ENCODE measurements around the gene RELB.
"Not testable (repeated sequence)": the region's sequence is repeated elsewhere in the genome, so short reads cannot be mapped to it uniquely, and the experiment has no call there.

The RELB gene

GRCh38 chr19:44987148-44987675, 14.1 kb upstream of the RELB start:
- ATAC-seq (no peak), DNase-seq (no peak)

- DNase-seq: no peak
- ATAC-seq: no peak
Measured at GRCh38 chr19:44988273-44988672, 13.0 kb upstream of the RELB start.

DNA sequence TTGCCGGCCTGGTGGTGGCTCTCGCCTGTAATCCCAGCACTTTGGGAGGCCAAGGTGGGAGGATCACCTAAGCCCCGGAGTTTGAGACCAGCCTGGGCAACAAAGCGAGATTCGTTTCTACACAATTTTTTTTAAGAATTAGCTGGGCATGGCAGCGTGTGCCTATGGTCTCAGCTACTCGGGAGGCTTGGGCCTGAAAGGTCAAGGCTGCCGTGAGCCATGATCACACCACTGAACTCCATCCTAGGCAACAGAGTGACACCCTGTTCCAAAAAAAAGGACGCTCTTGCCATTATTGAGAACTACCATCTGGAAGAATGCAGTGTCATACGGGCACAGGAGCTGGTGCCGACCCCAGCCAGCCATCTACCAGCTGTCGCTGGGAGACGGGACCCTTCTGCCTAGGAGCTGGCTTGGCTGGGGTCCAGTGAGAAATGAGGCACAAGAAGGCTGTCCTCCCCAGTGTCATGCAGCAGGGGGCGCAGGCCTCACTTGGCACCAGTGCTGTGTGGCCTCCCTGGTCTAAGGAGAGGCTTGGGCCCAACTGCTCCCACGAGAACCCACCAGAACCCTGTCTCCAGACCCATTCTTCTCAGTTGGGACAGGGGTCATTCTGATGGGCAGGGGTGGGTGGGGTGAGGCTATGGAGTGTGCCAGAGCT, 12.2 kb upstream of the RELB start:
- ATAC-seq: peak; percentile 63
- peak; percentile 70 for DNase-seq

- DNase-seq (no peak), ATAC-seq (no peak)
Measured at GRCh38 chr19:44990459-44990858, 10.8 kb upstream of the RELB start.

- DNase-seq: no peak
- ATAC-seq: no peak
Measured at GRCh38 chr19:44990966-44991365, 10.3 kb upstream of the RELB start.

DNA sequence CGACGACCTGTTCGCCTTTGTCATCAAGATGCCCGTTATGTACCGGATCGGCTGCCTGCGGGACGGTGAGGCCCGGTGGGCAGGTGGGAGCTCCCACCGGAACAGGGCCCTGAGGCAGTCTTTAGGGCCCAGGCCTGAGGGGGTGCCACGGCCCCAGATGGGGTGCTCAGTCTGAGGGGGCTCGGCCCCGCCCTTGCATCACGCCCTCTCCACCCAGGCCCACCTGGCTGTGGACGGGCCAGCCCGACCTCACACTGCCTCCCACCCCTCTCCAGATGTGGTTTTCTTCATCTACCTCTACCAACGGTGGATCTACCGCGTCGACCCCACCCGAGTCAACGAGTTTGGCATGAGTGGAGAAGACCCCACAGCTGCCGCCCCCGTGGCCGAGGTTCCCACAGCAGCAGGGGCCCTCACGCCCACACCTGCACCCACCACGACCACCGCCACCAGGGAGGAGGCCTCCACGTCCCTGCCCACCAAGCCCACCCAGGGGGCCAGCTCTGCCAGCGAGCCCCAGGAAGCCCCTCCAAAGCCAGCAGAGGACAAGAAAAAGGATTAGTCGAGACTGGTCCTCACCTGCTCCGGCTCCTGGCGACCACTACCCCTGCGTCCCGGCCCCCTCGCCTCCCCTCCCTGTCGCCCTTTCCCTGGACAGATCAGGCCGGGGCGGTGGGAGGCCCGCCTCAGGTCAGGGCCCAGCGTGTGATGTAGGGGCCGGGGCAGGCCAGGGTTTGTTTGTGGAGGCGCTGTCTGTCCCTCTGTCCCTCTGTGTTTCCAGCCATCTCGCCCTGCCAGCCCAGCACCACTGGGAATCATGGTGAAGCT, 8.7 kb upstream of the RELB start:
- ATAC-seq (no peak), DNase-seq (no peak)

DNA sequence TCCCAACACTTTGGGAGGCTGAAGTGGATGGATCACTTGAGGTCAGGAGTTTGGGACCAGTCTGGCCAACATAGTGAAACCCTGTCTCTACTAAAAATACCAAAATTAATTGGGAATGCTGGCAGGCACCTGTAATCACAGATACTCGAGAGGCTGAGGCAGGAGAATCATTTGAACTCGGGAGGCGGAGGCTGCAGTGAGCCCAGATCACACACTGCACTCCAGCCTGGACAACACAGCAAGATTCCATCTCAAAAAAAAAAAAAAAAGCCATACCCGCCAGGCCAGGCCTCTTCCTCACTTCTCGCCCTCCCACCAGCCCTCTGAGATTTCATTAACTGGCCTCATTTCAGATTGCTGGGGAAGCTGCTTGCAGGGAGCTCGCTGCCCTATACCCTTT, 7.7 kb upstream of the RELB start:
- DNase-seq (no peak), ATAC-seq (no peak)

DNA sequence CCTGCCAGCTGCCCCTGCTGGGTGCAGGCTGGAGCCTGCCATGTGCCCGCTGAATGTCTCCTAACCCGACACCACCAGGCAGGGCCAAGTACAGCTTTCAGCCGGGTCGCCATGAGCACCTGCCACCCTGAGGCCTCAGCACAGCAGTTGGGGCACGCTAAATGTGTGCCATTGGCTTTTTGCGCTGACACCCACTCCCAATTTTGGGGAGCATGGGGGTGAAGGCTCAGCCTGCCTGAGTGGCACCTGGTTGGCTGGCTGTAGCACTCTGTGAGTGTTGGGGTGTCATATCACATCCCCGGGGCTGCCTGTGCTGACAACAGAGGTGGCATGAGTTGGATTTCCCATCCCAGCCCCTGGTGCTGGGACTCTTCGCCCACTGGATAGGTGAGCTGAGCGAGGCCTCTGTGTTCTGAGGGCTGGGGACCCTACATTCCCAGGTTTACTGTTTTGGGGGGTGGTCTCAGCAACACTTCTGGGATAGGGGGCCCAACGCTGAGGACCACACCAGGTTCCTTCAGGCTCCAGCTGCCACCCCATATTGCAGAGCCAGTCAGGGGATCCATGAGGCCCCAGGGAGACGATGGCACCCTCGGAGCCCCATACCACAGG, 7.2 kb upstream of the RELB start:
- no peak for DNase-seq
- no peak for ATAC-seq

DNA sequence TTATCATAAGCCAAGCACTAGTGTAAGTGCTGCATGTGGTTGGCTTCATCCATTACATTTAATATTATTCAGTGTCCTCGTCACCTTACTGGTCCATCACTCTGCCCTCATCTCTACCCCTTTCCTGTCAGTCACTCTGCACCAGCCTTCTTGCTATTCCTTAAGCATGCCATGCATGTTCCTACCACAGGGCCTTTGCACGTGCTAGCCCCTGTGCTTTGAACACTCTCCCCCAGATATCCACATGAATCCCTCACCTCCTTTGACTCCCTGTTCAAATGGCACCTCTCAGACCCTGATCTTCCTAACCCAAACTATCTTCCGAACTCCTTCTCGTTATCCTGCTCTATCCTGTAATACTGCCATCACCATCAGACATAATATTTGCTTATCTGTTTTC, 3.2 kb upstream of the RELB start:
- no peak for DNase-seq
- no peak for ATAC-seq

DNA sequence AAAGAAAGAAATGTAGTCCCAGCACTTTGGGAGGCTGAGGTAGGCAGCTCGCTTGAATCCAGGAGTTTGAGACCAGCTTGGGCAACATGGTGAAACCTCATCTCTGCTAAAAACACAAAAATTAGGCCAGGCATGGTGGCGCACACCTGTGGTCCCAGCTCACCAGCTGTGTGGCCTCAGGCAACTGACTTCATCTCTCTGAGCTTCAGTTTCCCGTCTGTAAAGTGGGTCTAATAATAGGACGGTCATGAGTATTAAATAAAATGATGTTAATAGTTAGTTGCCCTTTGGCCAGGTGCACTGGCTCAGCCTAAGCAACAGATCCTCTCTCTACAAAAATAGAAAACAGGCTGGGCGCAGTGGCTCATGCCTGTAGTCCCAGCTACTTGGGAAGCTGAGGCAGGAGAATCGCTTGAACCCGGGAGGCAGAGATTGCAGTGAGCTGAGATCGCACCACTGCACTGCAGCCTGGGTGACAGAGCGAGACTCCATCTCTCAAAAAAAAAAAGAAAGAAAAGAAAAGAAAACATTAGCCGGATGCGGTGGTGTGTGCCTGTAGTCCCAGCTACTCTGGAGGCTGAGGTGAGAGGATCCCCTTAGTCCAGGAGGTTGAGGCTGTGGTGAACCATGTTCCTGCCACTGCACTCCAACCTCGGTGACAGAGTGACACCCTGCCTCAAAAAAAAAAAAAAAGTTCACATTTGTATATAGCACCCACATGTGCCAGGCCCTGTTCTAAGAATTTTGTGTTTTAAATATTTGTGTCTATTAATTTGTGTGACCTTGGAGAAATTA, 1.9 kb upstream of the RELB start:
- ATAC-seq, DNase-seq: not testable (repeated sequence)

GRCh38 chr19:45000665-45001064, 599 bp upstream of the RELB start:
- ATAC-seq, DNase-seq: not testable (repeated sequence)

DNA sequence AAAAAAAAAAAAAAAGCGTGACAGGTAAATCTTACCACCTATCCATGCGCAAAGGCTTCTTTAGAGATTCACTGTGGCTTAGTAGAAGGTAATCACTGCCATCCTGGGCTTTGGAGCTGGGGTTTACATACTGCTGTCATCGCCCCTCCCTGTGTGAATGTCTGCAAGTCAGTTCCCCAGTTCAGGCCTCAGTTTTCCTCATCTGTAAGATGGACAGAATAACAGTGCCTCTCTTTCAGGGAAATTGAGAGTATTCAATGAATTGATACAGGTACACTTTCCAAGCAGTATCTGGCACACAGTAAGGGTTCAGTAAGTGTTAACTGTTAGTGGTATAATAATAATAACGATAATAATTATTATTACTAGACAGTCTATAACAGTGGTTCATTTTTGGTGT, 2.2 kb downstream of the RELB start:
- DNase-seq (no peak), ATAC-seq (no peak)

- ATAC-seq (no peak), DNase-seq (no peak)
Measured at GRCh38 chr19:45005787-45006186, 4.5 kb downstream of the RELB start.

DNA sequence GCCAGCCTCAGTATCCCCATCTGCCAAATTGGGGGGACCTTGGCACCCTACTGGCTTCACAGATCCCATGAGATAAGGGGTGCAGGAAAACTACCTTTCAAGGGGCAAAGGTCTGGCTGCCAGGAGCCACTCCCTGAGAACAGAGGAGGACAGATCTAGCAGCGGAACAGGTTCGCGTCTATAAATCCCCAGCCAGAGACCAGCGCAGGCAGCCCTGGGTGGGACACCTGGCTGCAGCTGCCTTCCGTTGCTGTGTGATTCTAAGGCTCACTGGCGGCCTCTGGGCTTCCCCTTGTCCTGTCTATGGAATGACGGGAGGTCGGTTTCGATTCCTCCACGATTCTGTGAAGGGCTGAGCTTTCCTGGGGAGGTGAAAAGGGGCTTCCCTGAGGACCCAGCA, 7.3 kb downstream of the RELB start:
- DNase-seq: no peak
- no peak for ATAC-seq

- no peak for ATAC-seq
Measured at GRCh38 chr19:45009625-45010255, 8.5 kb downstream of the RELB start.

GRCh38 chr19:45010306-45010705, 9.0 kb downstream of the RELB start:
- ATAC-seq: no peak
- DNase-seq: no peak

More at GRCh38 chr19:45009625-45010255, 8.5 kb downstream of the RELB start:
- DNase-seq: no peak

DNA sequence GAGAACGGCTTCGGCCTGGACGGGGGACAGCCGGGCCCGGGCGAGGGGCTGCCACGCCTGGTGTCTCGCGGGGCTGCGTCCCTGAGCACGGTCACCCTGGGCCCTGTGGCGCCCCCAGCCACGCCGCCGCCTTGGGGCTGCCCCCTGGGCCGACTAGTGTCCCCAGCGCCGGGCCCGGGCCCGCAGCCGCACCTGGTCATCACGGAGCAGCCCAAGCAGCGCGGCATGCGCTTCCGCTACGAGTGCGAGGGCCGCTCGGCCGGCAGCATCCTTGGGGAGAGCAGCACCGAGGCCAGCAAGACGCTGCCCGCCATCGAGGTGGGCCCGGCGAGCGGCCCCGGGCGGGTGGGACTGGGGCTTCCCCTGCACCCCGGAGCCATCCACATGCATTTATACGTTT, 10.7 kb downstream of the RELB start:
- ATAC-seq (no peak), DNase-seq (no peak)

DNA sequence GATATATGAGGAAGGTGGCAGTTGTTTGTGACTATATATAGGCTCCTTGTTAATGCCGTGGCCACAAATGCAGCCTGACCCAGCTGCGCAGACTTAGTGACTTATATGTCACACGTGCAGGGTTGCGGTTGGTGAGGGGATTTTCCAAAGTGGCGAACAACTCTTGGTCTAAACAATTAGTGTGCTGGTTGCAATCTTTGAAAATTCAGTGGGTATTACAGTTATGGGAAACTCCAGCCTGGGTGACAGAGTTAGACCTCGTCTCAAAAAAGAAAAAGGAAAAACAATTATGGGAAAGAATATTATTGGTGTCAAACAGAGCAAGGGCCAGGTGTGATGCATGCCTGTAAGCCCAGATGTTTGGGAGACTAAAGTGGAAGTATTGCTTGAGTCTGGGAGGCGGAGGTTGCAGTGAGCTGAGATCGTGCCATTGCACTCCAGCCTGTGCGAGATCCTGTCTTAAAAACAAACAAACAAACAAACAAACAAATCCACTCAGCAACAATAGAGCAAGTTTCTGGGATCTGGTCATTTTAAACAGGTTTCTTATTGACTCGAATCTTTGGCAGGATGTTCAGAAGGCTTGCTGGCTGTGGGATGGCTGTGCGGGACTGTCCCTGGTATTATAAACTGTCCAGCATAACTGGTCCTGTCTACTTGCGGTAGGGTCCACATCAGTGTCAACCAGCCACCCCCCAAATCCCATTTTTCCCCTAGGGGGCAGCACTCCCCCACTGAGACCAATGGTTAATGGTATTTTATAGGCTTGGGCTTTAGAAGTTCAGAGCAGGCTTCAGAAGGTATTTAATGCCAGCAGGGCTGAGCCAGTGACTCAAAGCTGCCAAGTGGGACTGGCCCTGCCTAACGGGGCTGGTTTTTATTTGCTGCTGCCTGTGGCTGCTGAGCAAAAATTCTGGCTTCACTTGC, 15.4 kb downstream of the RELB start:
- peak; percentile 90 for ATAC-seq
- peak; percentile 81 for DNase-seq

- DNase-seq: no peak
- no peak for ATAC-seq
Measured at GRCh38 chr19:45019187-45019586, 17.9 kb downstream of the RELB start.

DNA sequence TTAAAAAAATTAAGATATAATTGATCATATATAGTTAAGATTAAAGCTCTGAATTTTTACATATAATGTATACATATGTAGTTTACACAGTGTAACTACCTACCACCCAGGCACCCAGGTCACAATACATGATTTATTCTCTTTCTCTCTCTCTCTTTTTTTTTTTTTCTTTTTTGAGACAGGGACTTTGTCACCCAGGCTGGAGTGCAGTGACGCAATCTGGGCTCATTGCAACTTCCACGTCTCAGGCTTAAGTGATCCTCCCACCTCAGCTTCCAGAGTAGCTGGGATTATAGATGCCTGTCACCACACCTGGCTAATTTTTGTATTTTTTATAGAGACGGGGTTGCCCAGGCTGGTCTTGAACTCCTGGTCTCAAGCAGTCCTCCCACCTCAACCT, 18.8 kb downstream of the RELB start:
- DNase-seq (no peak), ATAC-seq (no peak)

DNA sequence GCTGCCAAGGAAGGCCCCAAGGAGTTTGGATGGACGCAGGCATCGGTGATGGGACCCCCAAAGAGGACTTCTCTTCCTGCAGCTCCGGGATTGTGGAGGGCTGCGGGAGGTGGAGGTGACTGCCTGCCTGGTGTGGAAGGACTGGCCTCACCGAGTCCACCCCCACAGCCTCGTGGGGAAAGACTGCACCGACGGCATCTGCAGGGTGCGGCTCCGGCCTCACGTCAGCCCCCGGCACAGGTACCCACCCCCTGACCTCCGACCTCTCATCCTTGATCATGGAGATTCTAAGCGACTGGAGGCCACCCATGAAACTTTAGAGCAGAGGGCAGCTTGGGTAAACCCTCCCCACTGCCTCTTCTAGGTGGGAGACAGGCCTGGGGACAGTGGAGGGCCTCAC, 20.7 kb downstream of the RELB start:
- ATAC-seq (no peak), DNase-seq (no peak)
